ENCODE measurements around the gene ATP13A2.

DNA sequence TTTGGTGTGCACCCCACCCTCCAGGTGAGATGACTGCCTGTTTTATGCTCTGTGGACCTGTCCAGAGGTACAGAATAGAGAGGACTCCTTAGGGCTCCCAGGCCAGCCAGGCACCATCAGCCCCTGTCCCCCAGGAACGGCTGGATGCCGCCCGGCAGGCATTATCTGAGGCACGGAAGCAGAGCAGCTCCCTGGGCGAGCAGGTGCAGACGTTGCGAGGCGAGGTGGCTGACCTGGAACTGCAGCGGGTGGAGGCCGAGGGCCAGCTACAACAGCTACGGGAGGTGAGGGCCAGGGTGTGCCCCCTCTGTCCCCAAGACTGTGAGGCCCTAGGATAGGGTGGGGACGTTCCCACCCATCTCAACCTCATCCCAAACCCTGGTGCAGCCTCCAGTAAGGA is 42.1 kb downstream of the ATP13A2 start:
- TF ChIP-seq CTCF (conservative IDR thresholded peaks at IDR 0.05; ENCODE audit: low read depth, low read length) (no peak), EZH2 (IDR thresholded peaks at IDR 0.05; ENCODE audit: borderline replicate concordance, low read depth, low read length, poor library complexity, severe bottlenecking) (no peak)

Data from A673 (cell line).